K562 (cell line): ENCODE measurements around the gene ZNF407. TPM values are rescaled to one million over a fixed set of nuclear protein-coding genes. Genes with fewer than 3 reads are reported as not detected.

Source experiments
- ATAC-seq: fragments of 200-7000 bp; cut with Tn5 transposase; 3 replicates; pipeline ENCODE4 v1.9.1; 2020; ENCODE audit warnings: moderate library complexity
- BruUV-seq: library from RNA; stranded (reverse); fragments of 400-500 nt; replicated peaks from 2 replicates; lab custom pipeline; 2021; lab: Mats Ljungman, UMichigan
- CTCF ChIA-PET: fragments of 300-600 bp; formaldehyde crosslinking; extraction: SDS; loops from one replicate; lab custom pipeline; 2021; ENCODE audit warnings: low intra/inter-chr PET ratio; lab: Yijun Ruan, JAX
- POLR2A ChIA-PET: fragments of 300-600, 350-650 bp; sonication (Branson Sonifier 250); formaldehyde crosslinking; extraction: SDS; loops from one replicate; lab custom pipeline; 2021; ENCODE audit warnings: antibody characterized with exemption, inconsistent platforms; lab: Yijun Ruan, JAX
- DNase-seq, 4 experiments: peaks; one replicate each; pipeline versions ENCODE4 v3.0.0 to v3.0.0-alpha.2; 2011 to 2018; ENCODE audit warnings: low spot score in 3 of 4, mixed read lengths in 3 of 4; ENCODE audit errors: extremely low read depth in 1 of 4
- FAIRE-seq: peaks from 2 replicates; lab custom pipeline; 2011; peaks lifted over from hg19 to GRCh38; lab: Jason Lieb, UNC
- H2AFZ ChIP-seq: 2 replicates; pipeline ENCODE4 v1.6.0; 2011; ENCODE audit warnings: low read depth, low read length, control low read depth, inconsistent platforms
- H3K27ac ChIP-seq: fragments of 200-600 bp; 3 replicates; pipeline ENCODE4 v1.8.0; 2011; ENCODE audit warnings: low read depth, mild to moderate bottlenecking, control low read depth, inconsistent platforms, low read length, moderate library complexity, mixed read lengths; ENCODE audit errors: extremely low read depth
- H3K27me3 ChIP-seq, 2 experiments: fragments of 300-600 bp in 1 of 2; 2 replicates in 1 of 2; 3 replicates in 1 of 2; pipeline versions ENCODE4 v1.6.0 to v1.8.0; 2011; ENCODE audit warnings: inconsistent platforms in 2 of 2, low read length in 2 of 2, mild to moderate bottlenecking in 1 of 2, mixed read lengths in 1 of 2, moderate library complexity in 1 of 2; ENCODE audit not compliant: control insufficient read depth in 2 of 2, insufficient read depth in 2 of 2
- H3K36me3 ChIP-seq: fragments of 300-600 bp; 3 replicates; pipeline ENCODE4 v1.8.0; 2011; ENCODE audit warnings: mild to moderate bottlenecking, low read length, inconsistent platforms; ENCODE audit not compliant: control insufficient read depth, insufficient read depth
- H3K4me1 ChIP-seq, 2 experiments: fragments of 200-600 bp in 1 of 2; replicated peaks in 1 of 2; 2 replicates in 1 of 2; 3 replicates in 1 of 2; pipeline versions ENCODE4 v1.5.1 to v1.8.0; 2011; ENCODE audit warnings: inconsistent platforms in 2 of 2, low read length in 2 of 2, mild to moderate bottlenecking in 1 of 2, mixed read lengths in 1 of 2, moderate library complexity in 1 of 2; ENCODE audit not compliant: control insufficient read depth in 2 of 2, insufficient read depth in 2 of 2
- H3K4me2 ChIP-seq: 2 replicates; pipeline ENCODE4 v1.6.1; 2011; ENCODE audit warnings: low read length, control low read depth, inconsistent platforms, mixed read lengths; ENCODE audit not compliant: insufficient read depth
- H3K4me3 ChIP-seq: fragments of 200-600 bp; sonication (generic), shearing (Covaris generic); 2 replicates; pipeline ENCODE4 v1.5.1; 2016; ENCODE audit warnings: control low read depth, inconsistent platforms
- H3K79me2 ChIP-seq: fragments of 200-600 bp; 3 replicates; pipeline ENCODE4 v1.8.0; 2011; ENCODE audit warnings: low read length, inconsistent platforms; ENCODE audit not compliant: control insufficient read depth, insufficient read depth
- H3K9ac ChIP-seq, 2 experiments: 2 replicates each; pipeline versions ENCODE4 v1.6.0 to v1.6.1; 2011; ENCODE audit warnings: low read depth in 2 of 2, low read length in 2 of 2, control low read depth in 1 of 2, inconsistent platforms in 1 of 2, mild to moderate bottlenecking in 1 of 2, mixed read lengths in 1 of 2; ENCODE audit not compliant: insufficient read depth in 1 of 2
- H3K9me1 ChIP-seq: one replicate; pipeline ENCODE4 v1.6.0; 2011; ENCODE audit warnings: inconsistent platforms, mild to moderate bottlenecking, low read length, moderate library complexity; ENCODE audit not compliant: control insufficient read depth, insufficient read depth
- H3K9me3 ChIP-seq: replicated peaks from 2 replicates; pipeline ENCODE4 v1.5.1; 2011; ENCODE audit warnings: low read depth, low read length, inconsistent platforms; ENCODE audit not compliant: control insufficient read depth, insufficient read depth
- H4K20me1 ChIP-seq: replicated peaks from 2 replicates; pipeline ENCODE4 v1.6.1; 2011; ENCODE audit warnings: low read length, inconsistent platforms, mixed read lengths; ENCODE audit not compliant: control insufficient read depth, insufficient read depth
- CEBPB ChIP-seq: fragments of 450-650 bp; IDR thresholded peaks from 2 replicates; pipeline ENCODE4 v1.6.1; 2016; ENCODE audit warnings: missing genetic modification characterization, missing compliant biosample characterization
- CHD2 ChIP-seq: IDR thresholded peaks from 2 replicates; pipeline ENCODE4 v1.6.1; 2011; ENCODE audit warnings: low read depth, low read length
- GATAD2B ChIP-seq: fragments of 450-650 bp; IDR thresholded peaks from 2 replicates; pipeline ENCODE4 v1.6.1; 2017; ENCODE audit warnings: mild to moderate bottlenecking, borderline replicate concordance
- KDM2B ChIP-seq: fragments of 250-450 bp; sonication (Bioruptor Pico); IDR thresholded peaks from 2 replicates; pipeline ENCODE4 v1.8.0; 2021; ENCODE audit warnings: mild to moderate bottlenecking, moderate library complexity
- NCOA6 ChIP-seq: fragments of 450-650 bp; IDR thresholded peaks from 2 replicates; pipeline ENCODE4 v1.6.1; 2017; ENCODE audit warnings: mild to moderate bottlenecking
- RAD21 ChIP-seq, 2 experiments: fragments of 250-450 bp in 1 of 2; fragments of 450-650 bp in 1 of 2; sonication (Bioruptor Pico) in 1 of 2; formaldehyde crosslinking in 1 of 2; IDR thresholded peaks in 1 of 2; conservative IDR thresholded peaks in 1 of 2; 2 replicates each; pipeline versions ENCODE4 v1.4.0 to v1.8.0; 2020 to 2022; ENCODE audit warnings: mild to moderate bottlenecking in 2 of 2, moderate library complexity in 1 of 2
- SLC30A9 ChIP-seq: fragments of 250-450 bp; sonication (Bioruptor Pico); IDR thresholded peaks from 2 replicates; pipeline ENCODE4 v1.8.0; 2022; ENCODE audit warnings: mild to moderate bottlenecking, moderate library complexity
- TARDBP ChIP-seq: fragments of 450-650 bp; IDR thresholded peaks from 2 replicates; pipeline ENCODE4 v1.6.1; 2016
- ZKSCAN1 ChIP-seq: fragments of 150-350 bp; IDR thresholded peaks from 2 replicates; pipeline ENCODE4 v1.6.1; 2016; ENCODE audit warnings: low read depth, low read length
- ZNF224 ChIP-seq: sonication (generic); formaldehyde crosslinking; IDR thresholded peaks from 2 replicates; pipeline ENCODE4 v1.8.0; 2022; ENCODE audit warnings: mild to moderate bottlenecking, missing genetic modification reagents
- ZNF644 ChIP-seq: fragments of 200-800 bp; sonication (Bioruptor generic); IDR thresholded peaks from 2 replicates; pipeline ENCODE4 v1.6.1; 2016; ENCODE audit warnings: low read depth, missing genetic modification characterization, missing compliant biosample characterization
- ZNF696 ChIP-seq: fragments of 250-450 bp; sonication (Bioruptor Pico); conservative IDR thresholded peaks from 2 replicates; pipeline ENCODE4 v1.4.0; 2020; ENCODE audit warnings: mild to moderate bottlenecking, moderate library complexity
- ZNF699 ChIP-seq: fragments of 250-450 bp; sonication (Bioruptor Pico); IDR thresholded peaks from 2 replicates; pipeline ENCODE4 v1.8.0; 2021; ENCODE audit warnings: mild to moderate bottlenecking, moderate library complexity; ENCODE audit not compliant: insufficient replicate concordance
- WGBS: fragments of 100-300 bp; shearing (Covaris generic); methylation state at CpG from one replicate; pipeline ENCODE4 v1.1.6; 2016; ENCODE audit warnings: low coverage, mixed read lengths; ENCODE audit not compliant: insufficient coverage; ENCODE audit errors: missing lambda C conversion rate; 5-methylcytosine and 5-hydroxymethylcytosine counted together
- in situ Hi-C: fragments of 300-500 bp; cut with MboI; formaldehyde crosslinking; loops from 4 replicates; pipeline ENCODE4 v1.15.0; 2018; ENCODE audit warnings: inconsistent platforms, mixed read lengths
- intact Hi-C: fragments of 100-400 bp; cut with micrococcal nuclease; formaldehyde crosslinking; loops from 2 replicates; pipeline ENCODE4 v1.14.2; 2022
- polyA plus RNA-seq, 8 experiments: library from polyadenylated mRNA; depleted of rRNA in 4 of 8; stranded (reverse) in 5 of 8; unstranded in 3 of 8; fragments of >200 nt; fragmentation: Nextera tagmentation in 2 of 8; fragmentation: Illumina TruSeq in 1 of 8; extraction: Ambion mirVana in 2 of 8; extraction: Trizol in 1 of 8; gene quantifications; 2 replicates each; pipeline versions ENCODE4 v1.2.1 to v1.2.3, GENCODE V29; 2011 to 2014; ENCODE audit warnings: inconsistent platforms in 1 of 8, missing spikeins in 1 of 8
- total RNA-seq, 7 experiments: library from RNA; depleted of rRNA in 6 of 7; stranded (reverse); fragments of >200 nt in 6 of 7; fragmentation: Illumina TruSeq in 2 of 7; extraction: Trizol in 2 of 7; gene quantifications; 2 replicates each; pipeline versions ENCODE4 v1.2.1 to v1.2.3, GENCODE V29; 2011 to 2021; ENCODE audit warnings: low replicate concordance in 1 of 7
- TF ChIP-seq, protein P1 (sequence below): fragments of 450-650 bp; formaldehyde crosslinking; IDR thresholded peaks from 2 replicates; pipeline ENCODE4 v1.4.0; 2020; ENCODE audit warnings: mild to moderate bottlenecking, moderate library complexity
- TF ChIP-seq, protein P2 (sequence below): sonication (generic); formaldehyde crosslinking; IDR thresholded peaks from 2 replicates; pipeline ENCODE4 v1.5.0; 2020; ENCODE audit warnings: missing genetic modification reagents
- TF ChIP-seq, protein P3 (sequence below), 3 experiments: IDR thresholded peaks in 2 of 3; conservative IDR thresholded peaks in 1 of 3; 2 replicates each; pipeline ENCODE4 v1.5.1; 2011 to 2012; ENCODE audit warnings: low read length in 3 of 3, mild to moderate bottlenecking in 3 of 3, control low read depth in 2 of 3, improper control_type of control experiment in 1 of 3, inconsistent platforms in 1 of 3, low read depth in 1 of 3, mixed read lengths in 1 of 3, moderate library complexity in 1 of 3; ENCODE audit not compliant: insufficient read depth in 2 of 3

The ZNF407 gene
- total and polyA plus RNA-seq, 9 of the 15 experiments (the other 6 are each of a cell fraction or from before 2014, with no cell fraction given), result 0.21 to 5.4 (median 2.3) TPM

DNA sequence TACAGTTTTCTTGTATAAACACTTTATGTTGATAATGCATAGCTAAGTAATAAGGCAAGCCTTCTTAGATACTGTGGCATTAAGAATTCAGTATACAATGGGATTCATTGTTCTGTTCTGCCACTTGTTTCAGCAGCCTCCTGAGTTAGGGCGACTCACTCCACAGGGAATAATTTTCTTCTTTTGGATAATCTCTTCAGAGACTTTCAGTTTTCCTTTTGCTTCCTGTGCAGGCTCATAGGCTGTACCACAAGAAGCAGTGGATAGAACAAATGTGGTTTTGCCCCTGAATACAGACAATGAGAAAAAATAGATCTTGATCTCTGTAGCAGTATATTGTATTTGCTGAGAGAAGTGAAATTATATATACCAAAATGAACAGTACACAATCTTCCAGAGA lies 298.0 kb downstream of the ZNF407 start (continued):
- TF ChIP-seq, protein P1, sequence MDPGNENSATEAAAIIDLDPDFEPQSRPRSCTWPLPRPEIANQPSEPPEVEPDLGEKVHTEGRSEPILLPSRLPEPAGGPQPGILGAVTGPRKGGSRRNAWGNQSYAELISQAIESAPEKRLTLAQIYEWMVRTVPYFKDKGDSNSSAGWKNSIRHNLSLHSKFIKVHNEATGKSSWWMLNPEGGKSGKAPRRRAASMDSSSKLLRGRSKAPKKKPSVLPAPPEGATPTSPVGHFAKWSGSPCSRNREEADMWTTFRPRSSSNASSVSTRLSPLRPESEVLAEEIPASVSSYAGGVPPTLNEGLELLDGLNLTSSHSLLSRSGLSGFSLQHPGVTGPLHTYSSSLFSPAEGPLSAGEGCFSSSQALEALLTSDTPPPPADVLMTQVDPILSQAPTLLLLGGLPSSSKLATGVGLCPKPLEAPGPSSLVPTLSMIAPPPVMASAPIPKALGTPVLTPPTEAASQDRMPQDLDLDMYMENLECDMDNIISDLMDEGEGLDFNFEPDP (CRISPR knock-in tag), result no peak
- TF ChIP-seq ZKSCAN1, result no peak
- no peak for TF ChIP-seq GATAD2B
- TF ChIP-seq ZNF644 (tag), result no peak
- no peak for TF ChIP-seq ZNF224 (CRISPR knock-in tag)
- no peak for TF ChIP-seq SLC30A9 (CRISPR knock-in tag)
- TF ChIP-seq ZNF696 (CRISPR knock-in tag), result no peak
- no peak for TF ChIP-seq TARDBP

DNA sequence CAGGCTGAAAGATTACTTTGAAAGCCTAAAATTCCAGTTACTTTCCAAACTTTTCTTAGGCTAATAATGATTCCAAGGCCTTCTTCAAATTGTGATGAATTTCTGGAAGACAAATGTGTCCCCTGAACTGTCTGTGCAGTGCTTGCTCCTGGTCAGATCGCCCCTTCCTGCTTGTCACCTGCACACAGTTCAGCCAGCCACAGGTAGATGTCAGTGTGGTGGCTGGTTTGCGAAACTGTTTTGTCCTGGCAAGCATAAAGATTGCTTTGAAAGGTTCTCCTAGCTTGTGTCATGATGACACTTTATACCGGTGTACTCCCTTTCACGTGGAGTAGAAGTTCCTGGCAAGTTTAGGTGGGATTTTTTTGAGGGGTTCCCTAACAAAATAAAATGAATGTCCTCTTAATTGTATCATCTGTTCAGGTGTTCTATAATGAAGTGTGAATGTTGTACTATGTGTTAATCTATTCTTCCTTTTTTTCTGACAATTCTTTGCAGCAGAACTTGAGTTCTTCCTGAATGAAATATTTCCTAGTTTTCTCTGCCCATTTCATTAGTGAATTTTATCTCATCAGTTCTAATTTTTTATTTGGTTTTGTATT lies 298.8 kb downstream of the ZNF407 start:
- ATAC-seq, result peak; percentile 83
- POLR2A ChIA-PET, result no interaction called here
- Histone ChIP-seq H2AFZ (no peak overlapping the region), H3K9me3 (no peaks in the 10 kb centered on the region), H3K4me2 (no peak overlapping the region), H4K20me1 (no peaks in the 10 kb centered on the region), H3K9me1 (no peaks in the 10 kb centered on the region), H3K79me2 (no peaks in the 10 kb centered on the region), H3K4me3 (no peak overlapping the region), H3K27me3 (no peaks in the 10 kb centered on the region), H3K9ac (no peak overlapping the region), H3K4me1 (peaks cover 0 to 3% of the 10 kb centered on the region in 2 experiments; a peak in 1 of 5 replicates), H3K36me3 (no peaks in the 10 kb centered on the region), H3K27ac (no peak overlapping the region)
- intact Hi-C loops, result loop anchor here (10.0 kb wide), 1 partner anchor 578 kb away; no protein-coding TSS in a partner anchor
- DNase-seq, result peak in 2 of 4 experiments; percentile 10 to 30
- no TSS peak for BruUV-seq
- TF ChIP-seq RAD21 (CRISPR knock-in tag; conservative IDR thresholded peaks at IDR 0.05 in 1 of 2, IDR thresholded peaks at IDR 0.05 in 1 of 2) (peak; percentile 26 to 36; a peak in 3 of 4 replicates), CEBPB (tag) (peak; percentile 28; the same call in 1 of the 2 replicates), CHD2 (no peak), NCOA6 (no peak), ZNF699 (CRISPR knock-in tag) (no peak), KDM2B (CRISPR knock-in tag) (no peak)
- TF ChIP-seq, protein P2, sequence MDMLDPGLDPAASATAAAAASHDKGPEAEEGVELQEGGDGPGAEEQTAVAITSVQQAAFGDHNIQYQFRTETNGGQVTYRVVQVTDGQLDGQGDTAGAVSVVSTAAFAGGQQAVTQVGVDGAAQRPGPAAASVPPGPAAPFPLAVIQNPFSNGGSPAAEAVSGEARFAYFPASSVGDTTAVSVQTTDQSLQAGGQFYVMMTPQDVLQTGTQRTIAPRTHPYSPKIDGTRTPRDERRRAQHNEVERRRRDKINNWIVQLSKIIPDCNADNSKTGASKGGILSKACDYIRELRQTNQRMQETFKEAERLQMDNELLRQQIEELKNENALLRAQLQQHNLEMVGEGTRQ (CRISPR knock-in tag), result no peak
- TF ChIP-seq, protein P3, sequence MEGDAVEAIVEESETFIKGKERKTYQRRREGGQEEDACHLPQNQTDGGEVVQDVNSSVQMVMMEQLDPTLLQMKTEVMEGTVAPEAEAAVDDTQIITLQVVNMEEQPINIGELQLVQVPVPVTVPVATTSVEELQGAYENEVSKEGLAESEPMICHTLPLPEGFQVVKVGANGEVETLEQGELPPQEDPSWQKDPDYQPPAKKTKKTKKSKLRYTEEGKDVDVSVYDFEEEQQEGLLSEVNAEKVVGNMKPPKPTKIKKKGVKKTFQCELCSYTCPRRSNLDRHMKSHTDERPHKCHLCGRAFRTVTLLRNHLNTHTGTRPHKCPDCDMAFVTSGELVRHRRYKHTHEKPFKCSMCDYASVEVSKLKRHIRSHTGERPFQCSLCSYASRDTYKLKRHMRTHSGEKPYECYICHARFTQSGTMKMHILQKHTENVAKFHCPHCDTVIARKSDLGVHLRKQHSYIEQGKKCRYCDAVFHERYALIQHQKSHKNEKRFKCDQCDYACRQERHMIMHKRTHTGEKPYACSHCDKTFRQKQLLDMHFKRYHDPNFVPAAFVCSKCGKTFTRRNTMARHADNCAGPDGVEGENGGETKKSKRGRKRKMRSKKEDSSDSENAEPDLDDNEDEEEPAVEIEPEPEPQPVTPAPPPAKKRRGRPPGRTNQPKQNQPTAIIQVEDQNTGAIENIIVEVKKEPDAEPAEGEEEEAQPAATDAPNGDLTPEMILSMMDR (IDR thresholded peaks at IDR 0.05 in 2 of 3, conservative IDR thresholded peaks at IDR 0.05 in 1 of 3; ENCODE audit: insufficient read depth in 2 of 3, low read depth in 1 of 3, low read length in 3 of 3), result peak; percentile 34 to 52 (median 41); a peak in 5 of 6 replicates
- CTCF ChIA-PET, result no interaction called here
- no peak for FAIRE-seq
- WGBS, result 12% methylated on average over 4 of the region's 4 CpGs
- in situ Hi-C loops, result no loop called here
